Progenitor cell of endocrine pancreas (in vitro differentiated cells): Measurements from ENCODE around the gene PDE3A. TPM values are rescaled to one million over a fixed set of nuclear protein-coding genes. Genes with fewer than 3 reads are reported as not detected.

Experiments
- DNase-seq: peaks from one replicate; pipeline ENCODE4 v3.0.0; 2021; ENCODE audit warnings: low spot score; ENCODE audit not compliant: unreplicated experiment
- H3K27ac Mint-ChIP-seq: 2 replicates; pipeline ENCODE4 v1.8.0; 2021; ENCODE audit warnings: mild to moderate bottlenecking, moderate library complexity, mixed read lengths
- H3K27me3 Mint-ChIP-seq: 2 replicates; pipeline ENCODE4 v1.8.0; 2021; ENCODE audit warnings: mixed read lengths
- H3K36me3 Mint-ChIP-seq: 2 replicates; pipeline ENCODE4 v1.8.0; 2022; ENCODE audit warnings: mixed read lengths; ENCODE audit not compliant: insufficient read depth
- H3K4me1 Mint-ChIP-seq: 2 replicates; pipeline ENCODE4 v1.8.0; 2021; ENCODE audit warnings: low read depth, mixed read lengths
- H3K4me3 Mint-ChIP-seq: 2 replicates; pipeline ENCODE4 v1.8.0; 2021; ENCODE audit warnings: low read depth, mild to moderate bottlenecking, moderate library complexity, mixed read lengths
- H3K9me3 Mint-ChIP-seq: 2 replicates; pipeline ENCODE4 v1.8.0; 2021; ENCODE audit warnings: low read depth, mixed read lengths
- CTCF ChIP-seq: fragments of 200-600 bp; sonication (generic); IDR thresholded peaks from one replicate; pipeline ENCODE4 v1.5.0; 2021; ENCODE audit warnings: antibody characterized with exemption, mild to moderate bottlenecking; ENCODE audit not compliant: unreplicated experiment
- total RNA-seq: library from RNA; stranded (reverse); gene quantifications from 2 replicates; pipeline ENCODE4 v1.2.1, GENCODE V29; 2021

Gene PDE3A
- total RNA-seq, 1 donor from 2014 or later: 121 TPM

GRCh38 chr12:20490213-20490612, 121.9 kb downstream of the PDE3A start:
- peaks cover 7% of the 10 kb centered on the region for H3K9me3 Mint-ChIP-seq
- H3K4me1 Mint-ChIP-seq: peaks cover 25% of the 10 kb centered on the region
- no peak for DNase-seq
- no peak overlapping the region for H3K4me3 Mint-ChIP-seq
- H3K27me3 Mint-ChIP-seq: no peaks in the 10 kb centered on the region
- H3K27ac Mint-ChIP-seq: peak overlapping the region; percentile 73
- H3K36me3 Mint-ChIP-seq: peaks cover 24% of the 10 kb centered on the region
- TF ChIP-seq CTCF: no peak

GRCh38 chr12:20491290-20491689, 123.0 kb downstream of the PDE3A start:
- Mint-ChIP-seq H3K27me3 (no peaks in the 10 kb centered on the region), H3K4me3 (no peak overlapping the region), H3K9me3 (peaks cover 6% of the 10 kb centered on the region), H3K36me3 (peaks cover 21% of the 10 kb centered on the region), H3K27ac (peak overlapping the region; percentile 17), H3K4me1 (peaks cover 24% of the 10 kb centered on the region)
- no peak for DNase-seq
- no peak for TF ChIP-seq CTCF

- no peak for TF ChIP-seq CTCF
- no peak for DNase-seq
- peaks cover 13% of the 10 kb centered on the region for H3K9me3 Mint-ChIP-seq
- H3K27me3 Mint-ChIP-seq: no peaks in the 10 kb centered on the region
- peaks cover 28% of the 10 kb centered on the region for H3K36me3 Mint-ChIP-seq
- H3K27ac Mint-ChIP-seq: peak overlapping the region; percentile 75
- H3K4me3 Mint-ChIP-seq: peak overlapping the region; percentile 25
- H3K4me1 Mint-ChIP-seq: peaks cover 24% of the 10 kb centered on the region
Measured at GRCh38 chr12:20492251-20492760, 124.0 kb downstream of the PDE3A start.

GRCh38 chr12:20493934-20494333, 125.6 kb downstream of the PDE3A start:
- peaks cover 28% of the 10 kb centered on the region for H3K4me1 Mint-ChIP-seq
- peak overlapping the region; percentile 50 for H3K27ac Mint-ChIP-seq
- no peaks in the 10 kb centered on the region for H3K27me3 Mint-ChIP-seq
- no peak overlapping the region for H3K4me3 Mint-ChIP-seq
- DNase-seq: no peak
- peaks cover 38% of the 10 kb centered on the region for H3K36me3 Mint-ChIP-seq
- TF ChIP-seq CTCF: no peak
- peaks cover 25% of the 10 kb centered on the region for H3K9me3 Mint-ChIP-seq

GRCh38 chr12:20494851-20495250, 126.5 kb downstream of the PDE3A start:
- Mint-ChIP-seq H3K9me3 (peaks cover 25% of the 10 kb centered on the region), H3K4me3 (no peak overlapping the region), H3K27ac (no peak overlapping the region), H3K4me1 (peaks cover 25% of the 10 kb centered on the region), H3K36me3 (peaks cover 41% of the 10 kb centered on the region), H3K27me3 (no peaks in the 10 kb centered on the region)
- no peak for TF ChIP-seq CTCF
- DNase-seq: no peak
